Esophagus muscularis mucosa (tissue), 4 donors: ENCODE data around the gene LENG1. TPM values are rescaled to one million over a fixed set of nuclear protein-coding genes. Genes with fewer than 3 reads are reported as not detected.
A peak's percentile ranks its signal among the peaks of the same experiment; 100 is the strongest.

ENCODE experiments used
- DNase-seq: peaks from one replicate; pipeline ENCODE4 v3.0.0-alpha.2; 2017; ENCODE audit errors: extremely low spot score
- H3K27ac ChIP-seq, 4 donors: fragments of 200-600 bp; sonication (generic); replicated peaks in 1 of 4; 1 replicate in 3 of 4; 2 replicates in 1 of 4; pipeline ENCODE4 v1.5.1; 2016 to 2019; ENCODE audit warnings: mild to moderate bottlenecking in 1 of 4
- H3K27me3 ChIP-seq, 4 donors: fragments of 200-600 bp; sonication (generic); one replicate each; pipeline versions ENCODE4 v1.5.1 to v1.6.0; 2016 to 2019
- H3K36me3 ChIP-seq, 4 donors: fragments of 200-600 bp; sonication (generic); one replicate each; pipeline ENCODE4 v1.5.1; 2016 to 2019
- H3K4me1 ChIP-seq, 4 donors: fragments of 200-600 bp; sonication (generic); one replicate each; pipeline ENCODE4 v1.5.1; 2016 to 2019
- H3K4me3 ChIP-seq, 4 donors: fragments of 200-600 bp; sonication (generic); 1 replicate in 2 of 4; 2 replicates in 2 of 4; pipeline ENCODE4 v1.5.1; 2016 to 2019; ENCODE audit warnings: mild to moderate bottlenecking in 4 of 4, moderate library complexity in 1 of 4
- H3K9me3 ChIP-seq, 4 donors: fragments of 200-600 bp; sonication (generic); 1 replicate in 3 of 4; 2 replicates in 1 of 4; pipeline ENCODE4 v1.5.1; 2016 to 2019
- EP300 ChIP-seq: sonication (generic); formaldehyde crosslinking; IDR thresholded peaks from one replicate; pipeline ENCODE4 v1.6.1; 2017; ENCODE audit warnings: antibody characterized with exemption
- POLR2A ChIP-seq: fragments of 450-650 bp; IDR thresholded peaks from one replicate; pipeline ENCODE4 v1.6.1; 2017; ENCODE audit warnings: antibody characterized with exemption, moderate library complexity, mild to moderate bottlenecking, low read depth
- POLR2AphosphoS5 ChIP-seq, 2 donors: sonication (generic); formaldehyde crosslinking; IDR thresholded peaks; one replicate each; pipeline ENCODE4 v1.6.1; 2017; ENCODE audit warnings: antibody characterized with exemption in 2 of 2
- WGBS: methylation state at CpG from one replicate; pipeline ENCODE4 v1.1.5; 2018; 5-methylcytosine and 5-hydroxymethylcytosine counted together
- intact Hi-C: fragments of 100-400 bp; cut with DNase I; formaldehyde crosslinking; loops from one replicate; pipeline ENCODE4 v1.15.1; 2023
- total RNA-seq, 4 donors: library from RNA; depleted of rRNA; stranded (reverse); fragments of >200 nt; gene quantifications; one replicate each; pipeline versions ENCODE4 v1.1.0 to v1.2.1, GENCODE V29; 2016
- TF ChIP-seq, protein P1 (sequence below), 3 experiments: fragments of 200-600 bp in 2 of 3; fragments of 450-650 bp in 1 of 3; sonication (generic) in 2 of 3; IDR thresholded peaks; one replicate each; pipeline ENCODE4 v1.5.1; 2017 to 2019; ENCODE audit warnings: antibody characterized with exemption in 3 of 3, mild to moderate bottlenecking in 2 of 3, moderate library complexity in 1 of 3

LENG1 gene
- total RNA-seq, 4 donors from 2014 or later: 10.0 to 12.7 (median 11.5) TPM

DNA sequence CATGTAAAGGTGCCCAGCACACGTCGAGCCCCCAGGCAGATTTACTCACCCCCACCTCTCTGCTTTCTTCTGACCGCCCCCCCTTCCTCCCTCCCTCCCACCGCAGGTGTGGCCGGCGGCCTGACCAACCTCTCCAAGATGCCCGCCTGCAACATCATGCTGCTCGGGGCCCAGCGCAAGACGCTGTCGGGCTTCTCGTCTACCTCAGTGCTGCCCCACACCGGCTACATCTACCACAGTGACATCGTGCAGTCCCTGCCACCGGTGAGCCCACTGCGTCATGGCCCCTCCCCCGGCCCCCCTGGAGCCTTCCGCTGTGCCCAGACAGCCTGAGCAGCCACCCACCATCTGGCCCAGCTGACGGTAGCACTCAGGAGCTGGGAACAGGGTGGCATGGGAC lies 35.1 kb downstream of the LENG1 start:
- H3K27ac ChIP-seq: no peak overlapping the region
- no peaks in the 10 kb centered on the region for H3K4me1 ChIP-seq
- no peaks in the 10 kb centered on the region for H3K27me3 ChIP-seq
- peaks cover 75 to 100% (median 99%) of the 10 kb centered on the region in 4 donors for H3K36me3 ChIP-seq
- no peaks in the 10 kb centered on the region for H3K9me3 ChIP-seq
- 92% methylated on average over 17 of the region's 19 CpGs for WGBS
- TF ChIP-seq POLR2AphosphoS5 (IDR thresholded peaks at IDR 0.05): no peak
- TF ChIP-seq EP300: no peak
- no peak for TF ChIP-seq POLR2A
- TF ChIP-seq, protein P1, sequence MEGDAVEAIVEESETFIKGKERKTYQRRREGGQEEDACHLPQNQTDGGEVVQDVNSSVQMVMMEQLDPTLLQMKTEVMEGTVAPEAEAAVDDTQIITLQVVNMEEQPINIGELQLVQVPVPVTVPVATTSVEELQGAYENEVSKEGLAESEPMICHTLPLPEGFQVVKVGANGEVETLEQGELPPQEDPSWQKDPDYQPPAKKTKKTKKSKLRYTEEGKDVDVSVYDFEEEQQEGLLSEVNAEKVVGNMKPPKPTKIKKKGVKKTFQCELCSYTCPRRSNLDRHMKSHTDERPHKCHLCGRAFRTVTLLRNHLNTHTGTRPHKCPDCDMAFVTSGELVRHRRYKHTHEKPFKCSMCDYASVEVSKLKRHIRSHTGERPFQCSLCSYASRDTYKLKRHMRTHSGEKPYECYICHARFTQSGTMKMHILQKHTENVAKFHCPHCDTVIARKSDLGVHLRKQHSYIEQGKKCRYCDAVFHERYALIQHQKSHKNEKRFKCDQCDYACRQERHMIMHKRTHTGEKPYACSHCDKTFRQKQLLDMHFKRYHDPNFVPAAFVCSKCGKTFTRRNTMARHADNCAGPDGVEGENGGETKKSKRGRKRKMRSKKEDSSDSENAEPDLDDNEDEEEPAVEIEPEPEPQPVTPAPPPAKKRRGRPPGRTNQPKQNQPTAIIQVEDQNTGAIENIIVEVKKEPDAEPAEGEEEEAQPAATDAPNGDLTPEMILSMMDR (IDR thresholded peaks at IDR 0.05): no peak
- H3K4me3 ChIP-seq: no peak overlapping the region
- intact Hi-C loops: no loop called here
- DNase-seq: no peak

DNA sequence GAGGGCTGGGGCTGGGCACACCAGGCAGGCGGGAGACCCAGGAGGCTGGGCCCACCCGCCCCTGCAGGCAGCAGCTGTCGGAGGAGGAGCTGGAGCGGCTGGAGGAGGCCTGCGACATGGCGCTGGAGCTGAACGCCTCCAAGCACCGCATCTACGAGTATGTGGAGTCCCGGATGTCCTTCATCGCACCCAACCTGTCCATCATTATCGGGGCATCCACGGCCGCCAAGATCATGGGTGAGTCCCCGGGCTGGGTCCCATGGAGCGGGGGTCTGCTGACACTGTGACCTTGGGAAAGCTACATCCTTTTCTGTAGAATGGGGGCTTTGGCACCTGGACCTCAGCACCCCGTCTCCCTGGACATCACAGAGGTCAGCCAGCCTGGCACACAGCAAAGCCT lies 35.8 kb downstream of the LENG1 start:
- TF ChIP-seq, protein P1 (IDR thresholded peaks at IDR 0.05): no peak
- TF ChIP-seq POLR2A (no peak), POLR2AphosphoS5 (IDR thresholded peaks at IDR 0.05) (no peak)
- H3K4me1 ChIP-seq: no peaks in the 10 kb centered on the region
- WGBS: 87% methylated on average over 6 of the region's 17 CpGs
- intact Hi-C loops: no loop called here
- no peaks in the 10 kb centered on the region for H3K27me3 ChIP-seq
- H3K27ac ChIP-seq: no peak overlapping the region
- no peaks in the 10 kb centered on the region for H3K9me3 ChIP-seq
- no peak for DNase-seq
- no peak overlapping the region for H3K4me3 ChIP-seq
- peaks cover 69 to 100% (median 99%) of the 10 kb centered on the region in 4 donors for H3K36me3 ChIP-seq

DNA sequence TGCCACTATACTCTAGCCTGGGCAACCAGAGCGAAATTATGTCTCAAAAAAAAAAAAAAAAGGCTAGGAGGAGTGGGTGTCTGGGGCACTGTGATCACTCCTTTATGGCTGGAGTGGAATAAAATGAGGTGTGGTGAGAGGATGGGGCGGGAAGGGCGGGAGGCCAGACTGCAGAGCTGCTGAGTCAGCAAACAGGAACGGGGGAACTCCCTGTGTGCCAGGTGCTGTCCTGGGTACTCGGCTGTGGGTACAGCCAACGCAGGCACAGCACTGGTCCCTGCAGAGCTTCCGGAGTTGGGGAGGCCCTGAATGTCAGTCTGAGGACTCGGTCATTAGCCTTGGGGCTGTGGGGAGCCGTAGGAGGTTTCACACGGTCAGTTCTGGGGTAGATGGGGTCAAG lies 38.3 kb downstream of the LENG1 start:
- 96% methylated on average over 9 of the region's 10 CpGs for WGBS
- H3K4me3 ChIP-seq: no peak overlapping the region
- no peak overlapping the region for H3K27ac ChIP-seq
- peaks cover 51 to 83% (median 80%) of the 10 kb centered on the region in 4 donors for H3K36me3 ChIP-seq
- DNase-seq: no peak
- TF ChIP-seq POLR2AphosphoS5 (IDR thresholded peaks at IDR 0.05) (no peak), EP300 (no peak), POLR2A (no peak)
- TF ChIP-seq, protein P1 (IDR thresholded peaks at IDR 0.05): no peak
- H3K9me3 ChIP-seq: no peaks in the 10 kb centered on the region
- peaks cover 9 to 11% (median 11%) of the 10 kb centered on the region in 4 donors for H3K4me1 ChIP-seq
- intact Hi-C loops: no loop called here
- H3K27me3 ChIP-seq: no peaks in the 10 kb centered on the region

DNA sequence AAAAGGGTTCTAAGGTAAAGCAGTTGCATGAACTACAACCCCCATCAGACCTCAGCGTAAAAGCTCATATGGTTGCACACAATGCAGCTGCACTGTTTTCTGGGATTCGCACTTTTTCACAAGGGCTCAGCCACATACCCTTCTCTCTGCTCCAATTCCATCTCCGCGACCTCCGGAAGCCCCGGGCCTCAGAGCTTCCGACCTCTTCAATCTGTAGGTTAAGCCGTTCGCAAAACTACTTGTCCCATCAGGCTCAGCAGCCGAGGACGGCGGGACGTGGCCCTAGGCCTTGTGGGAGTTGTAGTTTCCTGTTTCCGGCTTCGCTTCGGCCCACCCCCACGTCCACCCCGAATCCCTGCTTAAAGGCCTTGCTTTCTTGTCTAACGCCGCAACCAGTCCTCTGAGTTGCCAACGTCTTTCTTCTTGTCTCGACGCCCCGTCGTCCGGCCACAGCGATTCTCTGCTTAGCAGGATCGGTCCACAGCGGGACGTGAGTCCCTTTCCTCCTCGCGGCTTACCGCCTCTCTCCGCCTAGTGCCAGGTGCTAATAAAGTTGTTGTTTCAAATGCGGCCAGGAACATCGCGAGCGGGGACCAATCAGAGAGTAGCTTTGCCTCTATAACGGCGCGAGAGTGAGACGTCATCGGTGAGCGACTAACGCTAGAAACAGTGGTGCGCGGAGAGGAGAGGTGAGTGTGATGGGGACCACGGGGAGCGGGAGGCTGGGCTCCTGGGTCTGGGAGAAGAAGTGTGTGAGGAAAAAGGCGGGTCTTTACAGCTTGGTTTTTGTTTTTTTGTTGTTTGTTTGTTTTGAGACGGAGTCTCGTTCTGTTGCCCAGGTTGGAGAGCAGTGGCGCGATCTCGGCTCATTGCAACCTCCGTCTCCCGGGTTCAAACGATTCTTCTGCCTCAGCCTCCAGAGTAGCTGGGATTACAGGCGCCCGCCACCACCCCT lies 44.1 kb downstream of the LENG1 start, which contains the start of the genes PRPF31 and TFPT:
Gene PRPF31, plus strand, starts transcription at position 646 of the 955 bp plus-strand sequence. CDS start 2,525 bp downstream, outside the sequence.
Gene TFPT, minus strand, starts transcription at position 549 of the 955 bp plus-strand sequence. Its CDS starts 388 bp downstream, at position 161.
- Histone ChIP-seq H3K27me3 (no peaks in the 10 kb centered on the region), H3K36me3 (peaks cover 6 to 45% (median 36%) of the 10 kb centered on the region in 4 donors), H3K4me3 (peak within 1 kb of the TSS; percentile 75 to 79 (median 77)), H3K4me1 (peaks cover 22 to 34% (median 32%) of the 10 kb centered on the region in 4 donors), H3K27ac (peak within 1 kb of the TSS; percentile 82 to 92 (median 88)), H3K9me3 (no peaks in the 10 kb centered on the region)
- intact Hi-C loops: no loop called here
- TF ChIP-seq, protein P1 (IDR thresholded peaks at IDR 0.05): no peak
- TF ChIP-seq POLR2AphosphoS5 (IDR thresholded peaks at IDR 0.05) (peak; percentile 93 to 96), EP300 (no peak), POLR2A (peak; percentile 69)
- DNase-seq: peak; percentile 99
- under 1% methylated on average over 36 of the region's 60 CpGs for WGBS
